H9 (cell line): Measurements from ENCODE around the gene MYLK3. TPM values are rescaled to one million over a fixed set of nuclear protein-coding genes. Genes with fewer than 3 reads are reported as not detected.

Experiments
- DNase-seq: peaks from one replicate; pipeline ENCODE4 v3.0.0-alpha.2; 2017
- H2AFZ ChIP-seq: one replicate; pipeline ENCODE4 v1.6.1; 2013; ENCODE audit warnings: mild to moderate bottlenecking, low read length, control low read depth, moderate library complexity
- H2AK5ac ChIP-seq: 2 replicates; pipeline ENCODE4 v1.6.1; 2013; ENCODE audit warnings: low read length, control low read depth, mixed read lengths; ENCODE audit not compliant: insufficient read length
- H2BK120ac ChIP-seq: one replicate; pipeline ENCODE4 v1.6.1; 2013; ENCODE audit warnings: low read depth, mild to moderate bottlenecking, low read length, control low read depth, inconsistent platforms; ENCODE audit not compliant: poor library complexity, severe bottlenecking
- H2BK12ac ChIP-seq: 2 replicates; pipeline ENCODE4 v1.6.1; 2013; ENCODE audit warnings: low read length, control low read depth, mixed read lengths, low read depth; ENCODE audit not compliant: insufficient read length
- H2BK15ac ChIP-seq: 2 replicates; pipeline ENCODE4 v1.6.1; 2013; ENCODE audit warnings: low read depth, low read length, control low read depth
- H2BK20ac ChIP-seq: one replicate; pipeline ENCODE4 v1.6.1; 2013; ENCODE audit warnings: low read depth, mild to moderate bottlenecking, low read length, control low read depth, inconsistent platforms; ENCODE audit not compliant: poor library complexity, severe bottlenecking
- H2BK5ac ChIP-seq: 2 replicates; pipeline ENCODE4 v1.6.1; 2013; ENCODE audit warnings: low read length, control low read depth, mixed read lengths; ENCODE audit not compliant: insufficient read length
- H3K14ac ChIP-seq: 2 replicates; pipeline ENCODE4 v1.6.1; 2013; ENCODE audit warnings: low read length, control low read depth; ENCODE audit not compliant: insufficient read depth
- H3K18ac ChIP-seq: 2 replicates; pipeline ENCODE4 v1.6.1; 2013; ENCODE audit warnings: low read depth, mild to moderate bottlenecking, mixed read lengths, low read length, control low read depth; ENCODE audit not compliant: insufficient read length
- H3K23ac ChIP-seq: 2 replicates; pipeline ENCODE4 v1.6.1; 2013; ENCODE audit warnings: low read length, control low read depth, mixed read lengths, low read depth; ENCODE audit not compliant: insufficient read length
- H3K23me2 ChIP-seq: 2 replicates; pipeline ENCODE4 v1.6.1; 2013; ENCODE audit warnings: low read depth, mild to moderate bottlenecking, mixed read lengths, low read length, control low read depth; ENCODE audit not compliant: insufficient read length, poor library complexity, severe bottlenecking
- H3K27ac ChIP-seq: 2 replicates; pipeline ENCODE4 v1.5.1; 2013; ENCODE audit warnings: low read length, control low read depth, mixed read lengths, low read depth; ENCODE audit not compliant: insufficient read length
- H3K27me3 ChIP-seq: 2 replicates; pipeline ENCODE4 v1.6.1; 2013; ENCODE audit warnings: low read length, control low read depth, inconsistent platforms; ENCODE audit not compliant: insufficient read depth
- H3K4ac ChIP-seq: 2 replicates; pipeline ENCODE4 v1.6.1; 2013; ENCODE audit warnings: low read depth, mild to moderate bottlenecking, control low read depth, inconsistent platforms, low read length, moderate library complexity
- H3K4me1 ChIP-seq: 2 replicates; pipeline ENCODE4 v1.6.1; 2013; ENCODE audit warnings: low read length, control low read depth, inconsistent platforms; ENCODE audit not compliant: insufficient read depth
- H3K4me2 ChIP-seq: 2 replicates; pipeline ENCODE4 v1.6.1; 2013; ENCODE audit warnings: low read length, control low read depth, mixed read lengths; ENCODE audit not compliant: insufficient read length, insufficient read depth
- H3K56ac ChIP-seq: 2 replicates; pipeline ENCODE4 v1.6.1; 2013; ENCODE audit warnings: low read depth, mild to moderate bottlenecking, mixed read lengths, low read length, control low read depth; ENCODE audit not compliant: insufficient read length
- H3K79me1 ChIP-seq: 2 replicates; pipeline ENCODE4 v1.6.1; 2013; ENCODE audit warnings: low read depth, mild to moderate bottlenecking, moderate library complexity, low read length, control low read depth, inconsistent platforms; ENCODE audit not compliant: insufficient read depth, poor library complexity, severe bottlenecking
- H3K79me2 ChIP-seq: 2 replicates; pipeline ENCODE4 v1.6.1; 2013; ENCODE audit warnings: low read length, control low read depth, inconsistent platforms; ENCODE audit not compliant: insufficient read depth
- H3K9ac ChIP-seq: 2 replicates; pipeline ENCODE4 v1.6.1; 2013; ENCODE audit warnings: low read length, control low read depth, mixed read lengths; ENCODE audit not compliant: insufficient read length; ENCODE audit errors: extremely low read depth
- H3K9me3 ChIP-seq: one replicate; pipeline ENCODE4 v1.6.1; 2013; ENCODE audit warnings: low read depth, low read length, inconsistent platforms; ENCODE audit not compliant: control insufficient read depth
- H3T11ph ChIP-seq: one replicate; pipeline ENCODE4 v1.6.1; 2013; ENCODE audit warnings: mild to moderate bottlenecking, low read length, control low read depth, inconsistent platforms
- H4K20me1 ChIP-seq: one replicate; pipeline ENCODE4 v1.6.1; 2013; ENCODE audit not compliant: control insufficient read depth, insufficient read length, insufficient read depth
- H4K5ac ChIP-seq: 2 replicates; pipeline ENCODE4 v1.6.1; 2013; ENCODE audit warnings: low read depth, mild to moderate bottlenecking, mixed read lengths, low read length, control low read depth; ENCODE audit not compliant: insufficient read length
- H4K8ac ChIP-seq: replicated peaks from 2 replicates; pipeline ENCODE4 v1.6.1; 2013; ENCODE audit warnings: low read length, control low read depth, mixed read lengths, low read depth; ENCODE audit not compliant: insufficient read length
- H4K91ac ChIP-seq: 2 replicates; pipeline ENCODE4 v1.6.1; 2013; ENCODE audit warnings: low read depth, mild to moderate bottlenecking, moderate library complexity, mixed read lengths, low read length, control low read depth; ENCODE audit not compliant: insufficient read length
- H3K27ac Mint-ChIP-seq, 3 experiments: 2 replicates in 2 of 3; 3 replicates in 1 of 3; pipeline ENCODE4 v1.8.0; 2020 to 2021; ENCODE audit warnings: mixed read lengths in 3 of 3, mild to moderate bottlenecking in 1 of 3, moderate library complexity in 1 of 3
- H3K27me3 Mint-ChIP-seq: 2 replicates; pipeline ENCODE4 v1.8.0; 2021; ENCODE audit warnings: low read depth, mild to moderate bottlenecking, moderate library complexity, mixed read lengths
- H3K36me3 Mint-ChIP-seq, 3 experiments: 2 replicates in 2 of 3; 3 replicates in 1 of 3; pipeline ENCODE4 v1.8.0; 2020 to 2021; ENCODE audit warnings: low read depth in 3 of 3, mixed read lengths in 3 of 3; ENCODE audit not compliant: insufficient read depth in 1 of 3
- H3K4me1 Mint-ChIP-seq, 2 experiments: 2 replicates each; pipeline ENCODE4 v1.8.0; 2020; ENCODE audit warnings: mixed read lengths in 2 of 2
- H3K4me3 Mint-ChIP-seq, 2 experiments: 2 replicates in 1 of 2; 3 replicates in 1 of 2; pipeline ENCODE4 v1.8.0; 2020 to 2021; ENCODE audit warnings: mild to moderate bottlenecking in 2 of 2, mixed read lengths in 2 of 2, moderate library complexity in 1 of 2
- H3K9me3 Mint-ChIP-seq, 2 experiments: 2 replicates in 1 of 2; 3 replicates in 1 of 2; pipeline ENCODE4 v1.8.0; 2020; ENCODE audit warnings: mild to moderate bottlenecking in 2 of 2, mixed read lengths in 2 of 2, moderate library complexity in 1 of 2
- CTCF ChIP-seq: fragments of 200-600 bp; sonication (generic); conservative IDR thresholded peaks from 3 replicates; pipeline ENCODE4 v1.8.0; 2021; ENCODE audit warnings: antibody characterized with exemption, mild to moderate bottlenecking
- WGBS: extraction: QIAGEN DNeasy Blood & Tissue Kit; methylation state at CpG from one replicate; pipeline ENCODE4 v1.1.7; 2013; ENCODE audit warnings: missing lambda C conversion rate, low lambda C conversion rate, mixed read lengths; ENCODE audit not compliant: insufficient read length; ENCODE audit errors: extremely low coverage; 5-methylcytosine and 5-hydroxymethylcytosine counted together
- total RNA-seq: library from RNA; stranded (reverse); gene quantifications from 2 replicates; pipeline ENCODE4 v1.2.1, GENCODE V29; 2021

The MYLK3 gene
- total RNA-seq, 1 experiment from 2014 or later = 0.90 TPM

DNA sequence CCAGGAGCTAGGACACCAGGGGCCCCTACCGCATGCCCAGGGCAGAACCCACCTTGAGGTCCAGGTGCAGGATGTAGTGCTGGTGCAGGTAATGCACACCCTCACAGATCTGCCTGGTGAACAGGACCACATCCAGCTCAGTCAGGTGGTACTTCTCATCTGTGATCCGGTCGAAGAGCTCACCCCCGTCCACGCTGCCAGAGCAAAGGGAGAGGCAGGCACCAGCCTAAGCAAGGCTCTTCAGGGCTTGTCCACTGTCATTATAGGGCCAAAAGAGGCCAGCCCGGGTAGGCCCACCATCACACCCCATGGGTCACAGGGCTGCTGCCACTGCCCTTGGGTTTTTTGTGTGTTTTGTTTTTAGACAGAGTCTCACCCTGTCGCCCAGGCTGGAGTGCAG, 21.0 kb downstream of the MYLK3 start:
- Histone ChIP-seq H2BK120ac (no peak overlapping the region), H4K8ac (no peak overlapping the region), H2BK5ac (no peak overlapping the region), H3T11ph (no peak overlapping the region), H3K27ac (no peak overlapping the region), H2BK12ac (no peak overlapping the region), H3K27me3 (no peaks in the 10 kb centered on the region), H4K20me1 (no peaks in the 10 kb centered on the region), H3K23me2 (no peaks in the 10 kb centered on the region), H3K4ac (no peak overlapping the region), H4K5ac (no peak overlapping the region), H4K91ac (no peak overlapping the region), H3K56ac (no peak overlapping the region), H3K79me1 (no peaks in the 10 kb centered on the region), H3K23ac (no peak overlapping the region), H2BK15ac (no peak overlapping the region), H3K9ac (no peak overlapping the region), H3K9me3 (no peaks in the 10 kb centered on the region), H3K4me1 (no peaks in the 10 kb centered on the region), H2AK5ac (no peak overlapping the region), H3K4me2 (no peak overlapping the region), H2BK20ac (no peak overlapping the region), H3K79me2 (no peaks in the 10 kb centered on the region), H2AFZ (no peak overlapping the region), H3K14ac (no peak overlapping the region), H3K18ac (no peak overlapping the region)
- Mint-ChIP-seq H3K36me3 (no peaks in the 10 kb centered on the region; a peak in 1 of 7 replicates), H3K27me3 (no peaks in the 10 kb centered on the region), H3K4me3 (no peak overlapping the region), H3K4me1 (peaks cover 0 to 3% of the 10 kb centered on the region in 2 experiments; a peak in 1 of 4 replicates), H3K9me3 (peaks cover 3 to 5% of the 10 kb centered on the region in 2 experiments; a peak in 4 of 5 replicates), H3K27ac (no peak overlapping the region)
- no peak for TF ChIP-seq CTCF
- no peak for DNase-seq
- WGBS = no CpG with 5 or more reads among the region's 7 CpGs
